ENCODE data around the gene TCN2.
"Not testable (repeated sequence)": the region's sequence is repeated elsewhere in the genome, so short reads cannot be mapped to it uniquely, and the experiment has no call there.

Gene TCN2

DNA sequence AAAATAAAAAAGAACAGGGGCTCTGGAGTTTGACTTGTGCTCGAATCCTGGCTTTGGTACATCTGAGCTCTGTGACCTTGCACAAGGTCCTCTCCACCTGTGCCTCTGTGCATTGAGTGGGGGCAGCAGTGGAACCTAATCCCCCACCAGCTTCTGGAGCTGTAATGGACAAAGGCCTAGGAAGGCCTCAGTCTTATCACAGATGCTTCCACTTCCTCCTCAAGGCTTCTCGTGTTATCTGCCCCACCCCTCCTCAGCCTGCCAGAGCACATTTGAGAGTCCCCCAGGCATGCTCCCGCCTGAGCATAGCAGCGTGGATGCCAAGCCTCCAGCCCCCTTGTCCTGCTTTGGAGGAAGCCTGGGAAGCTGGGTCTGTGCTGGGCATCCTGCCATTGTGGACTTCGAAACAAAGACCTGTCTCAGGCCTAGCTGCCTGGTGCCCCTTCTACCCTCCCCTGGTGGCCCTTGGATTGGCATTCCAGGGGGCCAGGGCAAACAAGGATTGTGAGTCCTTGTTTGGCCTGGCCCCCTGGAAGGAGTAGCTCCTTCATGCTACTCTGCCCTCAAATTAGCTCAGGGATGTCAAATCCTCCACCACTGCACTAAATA, 43.6 kb downstream of the TCN2 start:
- no peak for DNase-seq

DNA sequence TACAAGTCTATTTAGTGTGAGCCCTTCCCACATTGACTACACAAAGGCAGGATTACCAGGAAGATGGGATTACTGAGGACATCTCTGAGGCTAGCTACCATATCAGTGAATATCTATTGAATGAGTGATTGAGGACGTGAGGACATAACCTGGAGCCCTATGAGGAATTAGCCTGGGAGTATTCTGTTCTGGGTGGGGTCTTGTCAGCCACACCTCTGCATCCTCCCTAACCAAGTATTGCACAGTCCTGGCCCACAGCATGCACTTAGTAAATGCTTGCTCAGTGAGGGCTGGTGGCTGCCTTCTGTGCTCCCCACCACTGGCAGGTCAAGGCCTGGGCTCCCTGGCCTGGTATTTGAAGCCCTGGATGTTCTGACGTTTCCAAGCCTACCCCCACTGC, 45.9 kb downstream of the TCN2 start:
- no peak for DNase-seq

- no peak for DNase-seq
These were observed 47.4 kb downstream of the TCN2 start for GRCh38 chr22:30654361-30654760.

DNA sequence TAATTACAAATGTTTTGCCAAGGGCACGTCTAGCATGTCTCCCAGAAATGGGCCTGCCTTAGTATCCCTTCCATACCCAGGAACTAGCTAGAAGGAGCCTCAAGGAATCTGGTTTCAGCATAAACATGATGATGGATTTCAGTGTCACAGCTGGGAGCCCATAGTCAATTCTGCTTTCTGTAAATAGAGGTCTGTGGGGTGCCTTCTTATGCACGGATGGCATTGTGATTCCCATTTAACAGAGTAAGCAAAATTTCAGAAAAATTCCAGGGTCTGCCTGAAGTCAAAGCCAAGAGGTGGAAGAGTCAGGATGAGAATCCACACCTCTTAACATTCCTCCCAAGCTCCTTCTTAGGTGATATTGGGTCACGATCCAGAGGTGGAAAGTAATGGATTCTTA, 48.6 kb downstream of the TCN2 start:
- DNase-seq = no peak

- DNase-seq = peak; percentile 25
These were observed 55.1 kb downstream of the TCN2 start for GRCh38 chr22:30662040-30662439.

DNA sequence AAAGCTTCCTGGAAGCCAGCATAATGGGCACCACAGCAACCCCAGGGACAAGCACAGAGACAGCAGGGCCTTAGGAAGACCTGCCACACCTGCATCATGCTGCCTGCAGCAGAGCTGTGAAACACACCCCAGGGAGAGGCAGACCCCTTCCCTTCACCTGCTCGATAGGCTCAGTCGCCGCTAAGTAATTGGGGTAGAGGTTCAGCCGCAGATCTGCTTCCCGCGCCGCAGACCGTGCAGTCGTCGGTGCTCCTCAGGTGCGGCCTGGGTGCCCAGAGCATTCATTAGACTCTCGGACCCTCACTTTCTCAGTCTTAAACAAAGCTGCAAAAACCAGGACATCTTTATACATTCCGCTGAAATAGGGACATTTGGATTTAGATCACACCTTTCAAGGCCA, 57.8 kb downstream of the TCN2 start:
- no peak for DNase-seq

DNA sequence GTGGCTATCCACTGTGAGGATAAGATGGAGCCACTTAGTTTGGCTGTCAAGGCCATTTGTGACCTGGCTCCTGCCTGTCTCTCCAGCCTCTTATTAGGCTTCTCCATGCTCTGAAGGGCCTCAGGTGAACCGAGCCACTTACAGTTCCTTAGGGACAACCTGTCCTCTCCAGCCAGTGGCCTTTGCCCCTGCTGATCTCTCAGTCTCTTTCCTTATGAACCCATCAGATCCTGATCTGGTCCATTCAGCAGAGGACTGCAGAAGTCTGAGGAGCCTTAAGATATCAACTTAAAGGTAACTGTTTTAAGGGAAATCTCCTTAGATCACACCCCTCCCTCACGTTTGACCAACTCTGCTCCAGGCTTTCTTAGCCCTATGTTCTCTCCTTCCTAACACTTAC, 58.3 kb downstream of the TCN2 start:
- no peak for DNase-seq

DNA sequence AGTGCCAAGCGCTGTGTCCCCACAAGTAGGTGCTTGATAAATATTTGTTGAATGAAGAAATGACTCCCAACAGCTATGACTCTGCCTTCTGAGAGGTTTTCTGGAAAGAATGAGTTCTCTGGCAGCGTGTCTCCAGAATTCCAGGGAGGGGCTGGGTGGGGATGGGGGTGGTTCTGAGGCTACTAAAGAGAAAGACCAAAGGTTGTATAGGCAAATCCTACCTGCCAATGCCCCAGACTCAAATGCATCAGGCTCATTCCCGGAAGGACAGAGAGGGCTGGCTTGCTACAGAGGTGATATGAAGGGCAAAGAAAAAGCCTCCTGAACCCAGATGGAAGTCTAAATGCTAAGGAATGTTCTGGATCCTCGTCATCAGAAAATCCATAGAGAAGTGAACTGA, 58.8 kb downstream of the TCN2 start:
- DNase-seq = no peak

DNA sequence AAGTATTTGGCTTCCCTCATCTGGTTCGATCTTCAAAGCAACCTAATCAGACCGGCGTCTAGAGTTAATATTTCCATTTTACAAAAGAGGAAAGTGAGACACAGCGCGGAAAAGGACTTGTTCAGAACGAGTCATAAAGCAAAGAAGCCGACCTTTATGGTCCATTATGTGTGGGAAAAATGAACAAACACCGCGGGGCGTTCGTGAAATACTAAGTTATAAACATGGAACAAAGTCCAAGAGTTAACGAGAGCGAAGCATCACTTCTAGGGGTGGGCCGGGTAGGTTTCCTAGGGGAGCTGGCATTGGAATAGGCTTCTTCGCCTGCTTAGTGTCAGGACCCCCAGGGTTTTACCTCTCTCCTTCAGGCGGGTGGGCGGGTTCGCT, 60.1 kb downstream of the TCN2 start:
- no peak for DNase-seq

DNA sequence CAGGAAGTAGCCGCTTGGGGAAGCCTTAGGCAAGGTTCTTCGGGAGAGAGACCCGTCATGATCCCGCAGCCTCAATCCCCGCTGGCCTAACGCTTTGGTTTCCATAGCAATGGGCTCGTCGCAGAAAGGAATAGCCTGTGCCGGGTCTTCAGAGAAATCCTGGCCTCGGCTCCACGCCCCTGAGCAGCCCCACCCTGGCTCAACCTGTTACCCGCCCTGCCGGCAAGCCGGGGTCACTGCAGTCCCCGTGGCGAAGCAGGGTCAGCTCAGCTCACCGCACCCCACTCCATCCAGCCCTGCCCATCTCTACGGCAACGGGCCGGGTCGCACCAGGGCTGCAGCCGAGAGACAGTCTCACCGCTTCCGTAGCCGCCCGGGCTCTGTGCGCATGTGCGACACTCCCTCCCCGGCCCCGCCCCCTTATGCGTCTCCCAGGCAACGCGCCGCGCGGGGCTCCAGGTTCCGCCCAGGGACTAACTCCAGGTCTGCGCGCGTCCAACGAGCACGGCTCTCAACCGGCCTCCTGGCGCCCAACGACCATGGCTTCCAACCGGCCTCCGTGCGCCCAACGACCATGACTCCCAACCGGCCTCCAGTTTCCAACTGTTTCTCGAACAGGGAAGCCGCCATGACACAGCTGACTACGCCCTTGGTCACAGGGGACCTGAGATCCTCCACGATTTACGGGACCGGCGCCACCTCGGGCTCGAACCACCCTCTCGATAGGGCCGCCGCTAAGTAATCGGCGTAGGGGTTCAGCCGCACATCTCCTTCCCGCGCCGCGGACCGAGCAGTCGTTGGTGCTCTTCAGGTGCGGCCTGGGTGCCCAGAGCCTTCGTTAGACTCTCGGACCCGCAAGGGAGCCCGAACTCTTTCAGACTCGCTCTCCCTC, 60.8 kb downstream of the TCN2 start, which contains the start of gene DUSP18:
Gene DUSP18, minus strand, starts transcription at position 382 of the 892 bp plus-strand sequence. CDS start 3,872 bp downstream, outside the sequence.
- peak; percentile 83 for DNase-seq

GRCh38 chr22:30668386-30668710, 61.4 kb downstream of the TCN2 start:
- no peak for DNase-seq

GRCh38 chr22:30671071-30671470, 64.1 kb downstream of the TCN2 start:
- no peak for DNase-seq

DNA sequence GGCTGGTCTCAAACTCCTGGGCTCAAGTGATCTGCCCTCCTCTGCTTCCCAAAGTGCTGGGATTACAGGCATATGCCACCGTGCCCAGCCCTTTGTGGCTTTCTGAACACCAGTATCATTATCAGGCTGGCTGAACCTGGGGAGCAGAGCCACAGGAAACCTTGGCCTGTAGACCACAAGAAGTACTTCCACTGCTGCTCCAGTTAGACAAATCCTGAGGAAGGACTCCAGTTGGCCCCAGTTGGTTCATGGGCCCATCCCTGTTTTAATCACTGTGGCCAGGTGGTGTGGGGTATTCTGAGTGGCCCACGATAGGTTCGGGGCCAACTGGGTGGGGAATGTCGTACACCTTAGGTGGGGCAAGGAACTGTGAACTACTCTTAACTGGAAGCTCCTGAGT, 66.2 kb downstream of the TCN2 start:
- DNase-seq = no peak

DNA sequence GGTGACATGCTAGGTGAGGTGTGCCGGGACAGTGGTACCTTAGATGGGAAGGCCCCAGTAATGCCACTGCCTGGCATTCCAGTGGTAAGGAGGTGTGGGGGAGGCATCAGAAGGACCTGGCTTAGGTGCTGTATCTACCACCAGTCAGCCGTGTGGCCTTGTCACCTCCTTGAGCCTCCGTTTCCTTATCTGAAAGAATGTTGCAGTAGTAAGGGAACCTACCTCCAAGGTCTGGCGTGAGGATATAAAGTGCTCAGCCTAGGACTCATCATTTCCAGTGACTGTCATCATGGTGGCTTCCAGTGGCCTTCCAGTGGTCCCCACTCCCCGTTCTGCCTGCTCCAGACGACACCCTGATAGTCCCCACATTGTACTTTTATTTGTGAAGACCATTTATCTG, 67.5 kb downstream of the TCN2 start:
- no peak for DNase-seq

- DNase-seq = no peak
These were observed 68.5 kb downstream of the TCN2 start for GRCh38 chr22:30675436-30675835.

GRCh38 chr22:30676565-30676964, 69.6 kb downstream of the TCN2 start:
- not testable (repeated sequence) for DNase-seq

Measured in NCI-H748 treated with DMSO at 0.1 percent for 48 hours (cell line).